AG04450 (cell line): ENCODE data around the gene SMCHD1. TPM values are rescaled to one million over a fixed set of nuclear protein-coding genes. Genes with fewer than 3 reads are reported as not detected.
"Not testable (repeated sequence)": the region's sequence is repeated elsewhere in the genome, so short reads cannot be mapped to it uniquely, and the experiment has no call there.

ENCODE experiments used
- CTCF ChIA-PET: fragments of 300-600, 350-600 bp; formaldehyde crosslinking; extraction: SDS; loops from one replicate; lab custom pipeline; 2022; ENCODE audit warnings: antibody characterized with exemption, inconsistent platforms; lab: Charles Lee
- POLR2A ChIA-PET: fragments of 350-600 bp; formaldehyde crosslinking; extraction: SDS; loops from one replicate; lab custom pipeline; 2021; ENCODE audit warnings: antibody characterized with exemption, inconsistent platforms; lab: Yijun Ruan, JAX
- DNase-seq: peaks from one replicate; pipeline ENCODE4 v3.0.0-alpha.2; 2011; ENCODE audit warnings: low read depth, low spot score
- H3K27ac ChIP-seq: one replicate; pipeline ENCODE4 v1.5.1; 2012; ENCODE audit warnings: low read depth, low read length, control low read depth
- H3K27me3 ChIP-seq: one replicate; pipeline ENCODE4 v1.6.0; 2012; ENCODE audit warnings: low read length; ENCODE audit not compliant: control insufficient read depth, insufficient read depth
- H3K4me3 ChIP-seq: 2 replicates; pipeline ENCODE4 v1.5.1; 2011; ENCODE audit warnings: mild to moderate bottlenecking, low read depth, low read length, control low read depth
- H3K9me3 ChIP-seq: 2 replicates; pipeline ENCODE4 v1.5.1; 2012; ENCODE audit warnings: low read length; ENCODE audit not compliant: control insufficient read depth, insufficient read depth
- polyA plus RNA-seq: library from polyadenylated mRNA; depleted of rRNA; stranded (reverse); fragments of >200 nt; gene quantifications from 2 replicates; pipeline ENCODE4 v1.2.3, GENCODE V29; 2011
- TF ChIP-seq, protein P1 (sequence below): IDR thresholded peaks from 2 replicates; pipeline ENCODE4 v1.5.1; 2011; ENCODE audit warnings: low read depth, low read length, control low read depth, inconsistent platforms

Gene SMCHD1
- polyA plus RNA-seq, 1 experiment = 37.2 TPM

DNA sequence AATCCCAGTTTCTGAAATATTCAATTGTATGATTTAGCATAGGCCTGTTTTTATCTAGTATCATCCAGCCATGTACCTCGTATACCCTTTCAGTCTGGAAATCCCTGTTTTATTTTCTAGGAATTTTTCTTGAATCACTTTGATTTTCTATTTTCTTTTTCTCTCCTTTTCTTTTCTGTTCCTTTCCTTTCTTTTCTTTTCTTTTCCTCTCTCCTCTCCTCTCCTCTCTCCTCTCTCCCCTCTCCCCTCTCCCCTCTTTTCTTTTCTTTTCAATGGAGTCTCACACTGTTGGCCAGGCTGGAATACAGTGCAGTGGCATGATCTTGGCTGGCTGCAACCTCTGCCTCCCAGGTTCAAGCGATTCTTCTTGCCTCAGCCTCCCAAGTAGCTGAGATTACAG lies 63.5 kb downstream of the SMCHD1 start:
- TF ChIP-seq, protein P1, sequence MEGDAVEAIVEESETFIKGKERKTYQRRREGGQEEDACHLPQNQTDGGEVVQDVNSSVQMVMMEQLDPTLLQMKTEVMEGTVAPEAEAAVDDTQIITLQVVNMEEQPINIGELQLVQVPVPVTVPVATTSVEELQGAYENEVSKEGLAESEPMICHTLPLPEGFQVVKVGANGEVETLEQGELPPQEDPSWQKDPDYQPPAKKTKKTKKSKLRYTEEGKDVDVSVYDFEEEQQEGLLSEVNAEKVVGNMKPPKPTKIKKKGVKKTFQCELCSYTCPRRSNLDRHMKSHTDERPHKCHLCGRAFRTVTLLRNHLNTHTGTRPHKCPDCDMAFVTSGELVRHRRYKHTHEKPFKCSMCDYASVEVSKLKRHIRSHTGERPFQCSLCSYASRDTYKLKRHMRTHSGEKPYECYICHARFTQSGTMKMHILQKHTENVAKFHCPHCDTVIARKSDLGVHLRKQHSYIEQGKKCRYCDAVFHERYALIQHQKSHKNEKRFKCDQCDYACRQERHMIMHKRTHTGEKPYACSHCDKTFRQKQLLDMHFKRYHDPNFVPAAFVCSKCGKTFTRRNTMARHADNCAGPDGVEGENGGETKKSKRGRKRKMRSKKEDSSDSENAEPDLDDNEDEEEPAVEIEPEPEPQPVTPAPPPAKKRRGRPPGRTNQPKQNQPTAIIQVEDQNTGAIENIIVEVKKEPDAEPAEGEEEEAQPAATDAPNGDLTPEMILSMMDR = no peak
- POLR2A ChIA-PET = no interaction called here
- no peaks in the 10 kb centered on the region for H3K9me3 ChIP-seq
- CTCF ChIA-PET = no interaction called here
- no peak overlapping the region for H3K27ac ChIP-seq
- H3K27me3 ChIP-seq = no peaks in the 10 kb centered on the region
- no peak for DNase-seq
- H3K4me3 ChIP-seq = no peak overlapping the region

DNA sequence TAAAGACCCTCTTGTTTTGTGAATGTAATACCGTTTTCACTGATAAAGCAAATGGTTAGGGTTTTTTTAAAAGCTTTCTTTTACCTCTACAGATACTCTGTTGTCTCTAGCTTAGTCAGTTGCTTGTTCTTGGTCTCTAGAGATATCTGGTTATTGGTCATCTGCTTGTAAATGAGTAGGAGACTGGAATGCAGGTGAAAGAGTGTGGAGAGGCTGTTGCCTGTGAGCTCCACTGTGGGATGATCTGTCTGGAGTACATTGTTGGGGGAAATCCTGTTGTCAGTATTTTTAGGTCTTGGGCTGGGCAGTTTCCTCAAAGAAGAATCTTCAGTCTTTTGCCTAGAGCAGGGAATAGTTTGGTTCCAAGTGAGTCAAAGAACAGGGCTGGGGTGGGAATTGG lies 67.7 kb downstream of the SMCHD1 start:
- H3K9me3 ChIP-seq = no peaks in the 10 kb centered on the region
- DNase-seq = no peak

DNA sequence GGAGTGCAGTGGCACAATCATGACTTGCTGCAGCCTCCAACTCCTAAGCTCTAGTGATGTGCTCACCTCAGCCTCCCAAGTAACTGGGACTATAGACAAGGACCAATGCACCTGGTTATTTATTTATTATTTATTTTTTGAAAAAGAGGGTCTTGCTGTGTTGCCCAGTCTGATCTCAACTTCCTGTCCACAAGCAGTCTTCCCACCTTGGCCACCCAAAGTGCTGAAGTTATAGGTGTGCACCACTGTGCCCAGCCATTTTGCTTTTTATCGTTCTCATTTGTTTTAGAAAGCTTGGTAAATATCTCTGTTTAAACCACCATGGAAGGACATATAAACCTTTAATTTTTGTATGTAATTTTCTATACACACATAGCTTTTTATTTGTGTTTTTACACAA lies 74.2 kb downstream of the SMCHD1 start:
- no peak for DNase-seq
- Histone ChIP-seq H3K9me3 (no peaks in the 10 kb centered on the region), H3K4me3 (no peak overlapping the region), H3K27me3 (no peaks in the 10 kb centered on the region), H3K27ac (no peak overlapping the region)
- ChIA-PET POLR2A (no interaction called here), CTCF (interaction anchor here (0.6 kb wide), 1 partner anchor 51 kb away, joined by 3 read pairs; no protein-coding TSS in a partner anchor)
- TF ChIP-seq, protein P1 = no peak

More for the DNA sequence above, 67.7 kb downstream of the SMCHD1 start:
- H3K27ac ChIP-seq = no peak overlapping the region
- no peaks in the 10 kb centered on the region for H3K27me3 ChIP-seq
- H3K4me3 ChIP-seq = no peak overlapping the region
- ChIA-PET POLR2A (no interaction called here), CTCF (interaction anchor here (0.7 kb wide), 1 partner anchor 16 kb away, joined by 3 read pairs; no protein-coding TSS in a partner anchor)
- TF ChIP-seq, protein P1 = no peak

DNA sequence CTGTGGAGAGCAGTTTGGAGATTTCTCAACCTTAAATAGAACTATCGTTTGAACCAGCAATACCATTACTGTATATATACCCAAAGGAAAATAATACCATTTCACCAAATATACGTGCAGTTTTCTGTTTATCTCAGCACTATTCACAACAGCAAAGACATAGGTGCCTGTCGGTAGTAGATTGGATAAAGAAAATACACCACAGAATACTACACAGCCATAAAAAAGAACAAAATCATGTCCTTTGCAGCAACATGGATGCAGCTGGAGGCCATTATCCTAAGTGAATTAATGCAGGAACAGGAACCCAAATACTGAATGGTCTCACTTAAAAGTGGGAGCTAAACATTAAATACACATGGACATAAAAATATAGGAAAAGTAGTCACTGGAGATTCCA lies 81.3 kb downstream of the SMCHD1 start:
- TF ChIP-seq, protein P1 = no peak
- CTCF ChIA-PET = no interaction called here
- POLR2A ChIA-PET = no interaction called here
- H3K9me3 ChIP-seq = no peaks in the 10 kb centered on the region
- H3K4me3 ChIP-seq = no peak overlapping the region
- H3K27me3 ChIP-seq = no peaks in the 10 kb centered on the region
- no peak for DNase-seq
- H3K27ac ChIP-seq = no peak overlapping the region

DNA sequence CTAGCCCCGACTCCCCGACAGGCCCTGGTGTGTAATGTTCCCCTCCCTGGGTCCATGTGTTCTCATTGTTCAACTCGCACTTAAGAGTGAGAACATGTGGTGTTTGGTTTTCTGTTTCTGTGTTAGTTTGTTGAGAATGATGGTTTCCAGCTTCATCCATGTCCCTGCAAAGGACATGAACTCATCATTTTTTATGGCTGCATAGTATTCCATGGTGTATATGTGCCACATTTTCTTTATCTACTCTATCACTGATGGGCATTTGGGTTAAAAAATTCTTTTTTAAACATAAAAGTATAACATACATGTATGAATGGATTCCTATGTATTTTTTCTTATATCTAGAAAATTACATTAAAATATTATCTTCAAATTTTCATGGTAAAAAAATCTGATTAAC lies 84.6 kb downstream of the SMCHD1 start:
- H3K4me3 ChIP-seq, POLR2A ChIA-PET, CTCF ChIA-PET, H3K27ac ChIP-seq, H3K9me3 ChIP-seq, DNase-seq, H3K27me3 ChIP-seq: not testable (repeated sequence)

DNA sequence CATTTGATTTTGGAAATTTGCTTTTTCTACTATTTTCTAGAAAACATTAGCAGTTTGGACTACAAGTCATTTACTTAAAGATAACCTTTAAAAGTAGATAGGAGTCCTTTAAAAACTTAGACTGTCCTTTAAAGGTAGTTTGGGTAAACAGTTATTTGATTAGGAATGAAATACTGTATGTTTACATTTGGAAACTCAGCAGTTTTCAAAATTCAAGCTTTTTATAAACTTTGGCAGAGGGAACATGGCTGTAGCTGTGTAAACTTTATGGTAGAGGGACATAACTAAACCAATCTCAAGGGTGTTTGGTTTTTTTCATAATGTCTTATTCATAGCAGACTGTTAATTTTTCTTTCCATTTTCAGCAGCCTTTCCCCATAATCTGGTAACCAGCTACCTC lies 90.7 kb downstream of the SMCHD1 start:
- no peak for DNase-seq
- Histone ChIP-seq H3K9me3 (no peaks in the 10 kb centered on the region), H3K4me3 (no peak overlapping the region), H3K27ac (no peak overlapping the region), H3K27me3 (no peaks in the 10 kb centered on the region)
- CTCF ChIA-PET = no interaction called here
- POLR2A ChIA-PET = no interaction called here
- TF ChIP-seq, protein P1 = no peak
